ENCODE measurements around the gene CLDN9. TPM values are rescaled to one million over a fixed set of nuclear protein-coding genes. Genes with fewer than 3 reads are reported as not detected.

CLDN9 gene
- total and polyA plus RNA-seq, 9 of the 15 experiments (the other 6 are each of a cell fraction or from before 2014, with no cell fraction given): 0.12 to 0.44 (median 0.22) TPM; not detected in 4

DNA sequence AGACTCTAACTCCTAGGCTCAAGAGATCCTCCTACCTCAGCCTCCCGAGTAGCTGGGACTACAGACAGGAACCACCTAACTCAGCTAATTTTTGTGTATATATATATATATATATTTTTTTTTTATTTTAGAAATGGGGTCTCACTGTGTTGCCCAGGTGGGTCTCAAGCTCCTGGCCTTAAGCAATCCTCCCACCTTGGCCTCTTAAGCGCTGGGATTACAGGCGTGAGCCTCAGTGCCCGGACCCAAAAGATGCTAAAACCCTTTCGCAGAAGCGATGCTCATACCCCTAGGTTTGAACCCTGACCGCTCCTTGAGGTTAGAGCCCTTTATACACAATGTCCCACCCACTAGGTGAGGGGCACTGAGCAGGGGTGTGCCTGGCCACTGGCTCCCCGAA lies 2.2 kb upstream of the CLDN9 start:
- H3K27ac ChIP-seq (ENCODE audit: extremely low read depth, low read depth, low read length): no peak overlapping the region
- H3K4me2 ChIP-seq (ENCODE audit: insufficient read depth, low read length): no peak overlapping the region
- peaks cover 3% of the 10 kb centered on the region; the same call in 2 of the 3 replicates for H3K36me3 ChIP-seq (ENCODE audit: control insufficient read depth, insufficient read depth, low read length)
- intact Hi-C loops (cut with micrococcal nuclease): no loop called here
- no peak overlapping the region for H3K4me3 ChIP-seq
- ChIA-PET POLR2A (interaction anchor here (0.8 to 1.7 kb wide), 3 partner anchors 10 to 19 kb away, joined by 3 to 9 read pairs (median 6); partner anchors contain the start of genes HCFC1R1, THOC6 and TNFRSF12A), CTCF (ENCODE audit: low intra/inter-chr PET ratio) (no interaction called here)
- WGBS (ENCODE audit: insufficient coverage, low coverage, missing lambda C conversion rate): 90% methylated on average over 8 of the region's 8 CpGs
- no peaks in the 10 kb centered on the region for H4K20me1 ChIP-seq (replicated peaks; ENCODE audit: control insufficient read depth, insufficient read depth, low read length)
- peaks cover 17% of the 10 kb centered on the region for H3K79me2 ChIP-seq (ENCODE audit: control insufficient read depth, insufficient read depth, low read length)
- H3K9me3 ChIP-seq (replicated peaks; ENCODE audit: control insufficient read depth, insufficient read depth, low read depth, low read length): no peaks in the 10 kb centered on the region
- no peak for DNase-seq (ENCODE audit: extremely low read depth in 1 of 4, low spot score in 3 of 4)
- no peak for TF ChIP-seq DDX20 (tag; IDR thresholded peaks at IDR 0.05; ENCODE audit: low read depth)
- no peak for TF ChIP-seq CSDE1 (IDR thresholded peaks at IDR 0.05)
- no peak for TF ChIP-seq SMARCE1 (IDR thresholded peaks at IDR 0.05)
- TF ChIP-seq, protein P1, sequence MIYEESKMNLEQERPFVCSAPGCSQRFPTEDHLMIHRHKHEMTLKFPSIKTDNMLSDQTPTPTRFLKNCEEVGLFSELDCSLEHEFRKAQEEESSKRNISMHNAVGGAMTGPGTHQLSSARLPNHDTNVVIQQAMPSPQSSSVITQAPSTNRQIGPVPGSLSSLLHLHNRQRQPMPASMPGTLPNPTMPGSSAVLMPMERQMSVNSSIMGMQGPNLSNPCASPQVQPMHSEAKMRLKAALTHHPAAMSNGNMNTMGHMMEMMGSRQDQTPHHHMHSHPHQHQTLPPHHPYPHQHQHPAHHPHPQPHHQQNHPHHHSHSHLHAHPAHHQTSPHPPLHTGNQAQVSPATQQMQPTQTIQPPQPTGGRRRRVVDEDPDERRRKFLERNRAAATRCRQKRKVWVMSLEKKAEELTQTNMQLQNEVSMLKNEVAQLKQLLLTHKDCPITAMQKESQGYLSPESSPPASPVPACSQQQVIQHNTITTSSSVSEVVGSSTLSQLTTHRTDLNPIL (CRISPR knock-in tag; IDR thresholded peaks at IDR 0.05): no peak
- TF ChIP-seq NEUROD1 (IDR thresholded peaks at IDR 0.05; ENCODE audit: borderline replicate concordance, low read depth, low read length, partially characterized antibody): no peak
- TF ChIP-seq ZNF717 (CRISPR knock-in tag; IDR thresholded peaks at IDR 0.05): no peak
- TF ChIP-seq RUNX1 (IDR thresholded peaks at IDR 0.05; ENCODE audit: low read depth): no peak
- no peak for TF ChIP-seq NCOA4 (IDR thresholded peaks at IDR 0.05; ENCODE audit: partially characterized antibody)
- TF ChIP-seq SIN3A (IDR thresholded peaks at IDR 0.05; ENCODE audit: borderline replicate concordance in 2 of 2, control insufficient read depth in 1 of 2, low read depth in 2 of 2, low read length in 2 of 2): no peak
- TF ChIP-seq RBM15 (IDR thresholded peaks at IDR 0.05; ENCODE audit: insufficient read depth, low read length): no peak
- TF ChIP-seq ZKSCAN3 (CRISPR knock-in tag; IDR thresholded peaks at IDR 0.05): no peak
- TF ChIP-seq HNRNPK (IDR thresholded peaks at IDR 0.05; ENCODE audit: low read depth, low read length, poor library complexity, severe bottlenecking): no peak
- no peak for TF ChIP-seq BRD9 (IDR thresholded peaks at IDR 0.05; ENCODE audit: low read depth, partially characterized antibody)
- TF ChIP-seq MECOM (CRISPR knock-in tag; IDR thresholded peaks at IDR 0.05): no peak
- TF ChIP-seq, protein P2, sequence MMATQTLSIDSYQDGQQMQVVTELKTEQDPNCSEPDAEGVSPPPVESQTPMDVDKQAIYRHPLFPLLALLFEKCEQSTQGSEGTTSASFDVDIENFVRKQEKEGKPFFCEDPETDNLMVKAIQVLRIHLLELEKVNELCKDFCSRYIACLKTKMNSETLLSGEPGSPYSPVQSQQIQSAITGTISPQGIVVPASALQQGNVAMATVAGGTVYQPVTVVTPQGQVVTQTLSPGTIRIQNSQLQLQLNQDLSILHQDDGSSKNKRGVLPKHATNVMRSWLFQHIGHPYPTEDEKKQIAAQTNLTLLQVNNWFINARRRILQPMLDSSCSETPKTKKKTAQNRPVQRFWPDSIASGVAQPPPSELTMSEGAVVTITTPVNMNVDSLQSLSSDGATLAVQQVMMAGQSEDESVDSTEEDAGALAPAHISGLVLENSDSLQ (IDR thresholded peaks at IDR 0.05): no peak
- no peak for TF ChIP-seq BCOR (IDR thresholded peaks at IDR 0.05)
- TF ChIP-seq BACH1 (tag; IDR thresholded peaks at IDR 0.05): no peak
- TF ChIP-seq TEAD4 (IDR thresholded peaks at IDR 0.05; ENCODE audit: low read length): no peak
- TF ChIP-seq TEAD4 (CRISPR knock-in tag; IDR thresholded peaks at IDR 0.05; ENCODE audit: borderline replicate concordance): no peak
- TF ChIP-seq RCOR1 (IDR thresholded peaks at IDR 0.05; ENCODE audit: borderline replicate concordance in 1 of 2, low read depth in 2 of 2, low read length in 2 of 2): no peak
- in situ Hi-C loops (cut with MboI): no loop called here
- H2AFZ ChIP-seq (ENCODE audit: low read depth, low read length): no peak overlapping the region
- H3K9me1 ChIP-seq (ENCODE audit: control insufficient read depth, insufficient read depth, low read length): peaks cover 3% of the 10 kb centered on the region
- no peak for FAIRE-seq
- no peak overlapping the region for H3K9ac ChIP-seq (ENCODE audit: insufficient read depth in 1 of 2, low read depth in 2 of 2, low read length in 2 of 2)
- no peaks in the 10 kb centered on the region for H3K27me3 ChIP-seq (ENCODE audit: control insufficient read depth in 2 of 2, insufficient read depth in 2 of 2, low read length in 2 of 2)
- BruUV-seq (replicated peaks): no TSS peak
- ATAC-seq: no peak
- H3K4me1 ChIP-seq (replicated peaks in 1 of 2; ENCODE audit: control insufficient read depth in 2 of 2, insufficient read depth in 2 of 2, low read length in 2 of 2): peaks cover 39 to 82% of the 10 kb centered on the region in 2 experiments
